Fibroblast of skin of scalp (primary cell): Measurements from ENCODE around the gene MED4. TPM values are rescaled to one million over a fixed set of nuclear protein-coding genes. Genes with fewer than 3 reads are reported as not detected.

ENCODE experiments used
- DNase-seq: peaks from one replicate; pipeline ENCODE4 v3.0.0-alpha.2; 2013
- polyA plus RNA-seq, 2 experiments: library from polyadenylated mRNA; unstranded; fragments of 120-200 nt; gene quantifications; one replicate each; pipeline ENCODE4 v1.2.1, GENCODE V29; 2013; ENCODE audit not compliant: insufficient read length in 2 of 2

The MED4 gene
- 45.0 TPM for polyA plus RNA-seq (2013, experiment 1 of 2; ENCODE audit: insufficient read length)
- polyA plus RNA-seq (2013, experiment 2 of 2; ENCODE audit: insufficient read length): 45.8 TPM

GRCh38 chr13:48094781-48095502, at the start of gene MED4:
Gene MED4, minus strand, starts transcription at chr13:48095104. Its CDS starts 26 bp downstream, at chr13:48095078.
- peak; percentile 95 for DNase-seq

GRCh38 chr13:48144413-48145035, 49.6 kb upstream of the MED4 start:
- DNase-seq: peak; percentile 26

- DNase-seq: no peak
These were observed 47.5 kb upstream of the MED4 start for GRCh38 chr13:48142436-48142835.

GRCh38 chr13:48138270-48138669, 43.4 kb upstream of the MED4 start:
- DNase-seq: no peak

GRCh38 chr13:48132961-48133360, 38.1 kb upstream of the MED4 start:
- DNase-seq: no peak

- no peak for DNase-seq
These were observed 36.6 kb upstream of the MED4 start for GRCh38 chr13:48131533-48131932.

- peak; percentile 67 for DNase-seq
These were observed 32.3 kb upstream of the MED4 start for GRCh38 chr13:48126944-48127830.

- peak; percentile 11 for DNase-seq
These were observed 30.9 kb upstream of the MED4 start for GRCh38 chr13:48125794-48126228.

GRCh38 chr13:48123812-48124211, 28.9 kb upstream of the MED4 start:
- no peak for DNase-seq

- no peak for DNase-seq
These were observed 26.8 kb upstream of the MED4 start for GRCh38 chr13:48121733-48122132.

- DNase-seq: no peak
These were observed 25.3 kb upstream of the MED4 start for GRCh38 chr13:48120241-48120640.

- DNase-seq: no peak
These were observed 23.1 kb upstream of the MED4 start for GRCh38 chr13:48118030-48118429.

GRCh38 chr13:48116808-48117207, 21.9 kb upstream of the MED4 start:
- no peak for DNase-seq

GRCh38 chr13:48113756-48114130, 18.8 kb upstream of the MED4 start:
- no peak for DNase-seq

- DNase-seq: no peak
These were observed 18.2 kb upstream of the MED4 start for GRCh38 chr13:48112896-48113755.

- no peak for DNase-seq
These were observed 16.2 kb upstream of the MED4 start for GRCh38 chr13:48110931-48111721.

- DNase-seq: no peak
These were observed 15.4 kb upstream of the MED4 start for GRCh38 chr13:48110132-48110868.

- no peak for DNase-seq
These were observed 13.2 kb upstream of the MED4 start for GRCh38 chr13:48108106-48108505.

GRCh38 chr13:48097793-48098192, 2.9 kb upstream of the MED4 start:
- no peak for DNase-seq

- no peak for DNase-seq
These were observed 1.8 kb upstream of the MED4 start for GRCh38 chr13:48096670-48097069.

GRCh38 chr13:48094404-48094780, 512 bp downstream of the MED4 start:
- no peak for DNase-seq
